Stimulated activated naive CD8-positive, alpha-beta T cell treated with anti-CD3 and anti-CD28 coated beads, Interleukin-15, amount 100 ng/mL, for 72 hours (primary cell): ENCODE measurements around the gene TBCD.
A peak's percentile ranks its signal among the peaks of the same experiment; 100 is the strongest.
"Not testable (repeated sequence)": the region's sequence is repeated elsewhere in the genome, so short reads cannot be mapped to it uniquely, and the experiment has no call there.

Experiments
- ATAC-seq: fragments of 150-1000 bp; cut with Tn5 transposase; 2 replicates; pipeline ENCODE4 v1.10.0; 2021; ENCODE audit warnings: mild to moderate bottlenecking, moderate library complexity
- DNase-seq, 2 donors: peaks; one replicate each; pipeline ENCODE4 v3.0.0; 2021 to 2022
- H3K27ac Mint-ChIP-seq, 2 donors: one replicate each; pipeline ENCODE4 v1.8.0; 2022; ENCODE audit warnings: mild to moderate bottlenecking in 2 of 2, mixed read lengths in 2 of 2, moderate library complexity in 2 of 2
- H3K27me3 Mint-ChIP-seq: one replicate; pipeline ENCODE4 v1.8.0; 2022; ENCODE audit warnings: mixed read lengths
- H3K4me1 Mint-ChIP-seq: one replicate; pipeline ENCODE4 v1.8.0; 2022; ENCODE audit warnings: mild to moderate bottlenecking, mixed read lengths
- H3K4me3 Mint-ChIP-seq, 2 donors: one replicate each; pipeline ENCODE4 v1.8.0; 2022; ENCODE audit warnings: mild to moderate bottlenecking in 2 of 2, mixed read lengths in 2 of 2, moderate library complexity in 1 of 2
- H3K9me3 Mint-ChIP-seq, 2 donors: one replicate each; pipeline ENCODE4 v1.8.0; 2022; ENCODE audit warnings: mixed read lengths in 2 of 2

Gene TBCD

DNA sequence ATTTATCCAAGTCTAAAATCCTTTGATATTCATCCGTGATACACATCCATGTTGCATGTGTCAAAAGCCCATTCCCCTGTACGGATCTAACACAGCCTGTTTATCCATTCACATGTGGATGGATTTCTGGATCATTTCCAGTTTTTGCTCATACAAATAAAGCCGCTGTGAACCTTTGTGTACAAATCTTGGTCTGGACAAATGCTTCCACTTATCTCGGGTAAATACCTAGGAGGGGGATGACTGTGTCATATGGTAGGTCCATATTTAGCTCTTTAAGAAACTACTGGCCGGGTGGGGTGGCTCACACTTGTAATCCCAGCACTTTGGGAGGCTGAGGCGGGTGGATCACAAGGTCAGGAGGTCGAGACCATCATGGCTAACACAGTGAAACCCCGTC lies 6.3 kb upstream of the TBCD start:
- Mint-ChIP-seq H3K4me1 (no peaks in the 10 kb centered on the region), H3K27ac (no peak overlapping the region), H3K9me3 (peaks cover 14 to 16% of the 10 kb centered on the region in 2 donors), H3K4me3 (no peak overlapping the region), H3K27me3 (no peaks in the 10 kb centered on the region)
- DNase-seq, result no peak
- ATAC-seq, result no peak

- ATAC-seq (no peak), DNase-seq (no peak)
- H3K4me3 Mint-ChIP-seq, result no peak overlapping the region
- peaks cover 5 to 7% of the 10 kb centered on the region in 2 donors for H3K9me3 Mint-ChIP-seq
- H3K4me1 Mint-ChIP-seq, result peaks cover 14% of the 10 kb centered on the region
- H3K27me3 Mint-ChIP-seq, result no peaks in the 10 kb centered on the region
- H3K27ac Mint-ChIP-seq, result no peak overlapping the region
Measured at GRCh38 chr17:82748756-82749155, 3.1 kb upstream of the TBCD start.

- Mint-ChIP-seq H3K27ac (no peak overlapping the region), H3K4me1 (peaks cover 27% of the 10 kb centered on the region), H3K9me3 (peaks cover 5 to 7% of the 10 kb centered on the region in 2 donors), H3K4me3 (peak overlapping the region; percentile 47 to 65), H3K27me3 (no peaks in the 10 kb centered on the region)
- DNase-seq (no peak), ATAC-seq (no peak)
Measured at GRCh38 chr17:82750241-82750908, 1.5 kb upstream of the TBCD start.

- Mint-ChIP-seq H3K4me1 (peaks cover 33% of the 10 kb centered on the region), H3K27me3 (no peaks in the 10 kb centered on the region), H3K27ac (no peak overlapping the region), H3K9me3 (peaks cover 3 to 4% of the 10 kb centered on the region in 2 donors), H3K4me3 (peak overlapping the region; percentile 26 to 64)
- ATAC-seq (peak; percentile 47), DNase-seq (no peak)
Measured at GRCh38 chr17:82751171-82751570, 694 bp upstream of the TBCD start.

DNA sequence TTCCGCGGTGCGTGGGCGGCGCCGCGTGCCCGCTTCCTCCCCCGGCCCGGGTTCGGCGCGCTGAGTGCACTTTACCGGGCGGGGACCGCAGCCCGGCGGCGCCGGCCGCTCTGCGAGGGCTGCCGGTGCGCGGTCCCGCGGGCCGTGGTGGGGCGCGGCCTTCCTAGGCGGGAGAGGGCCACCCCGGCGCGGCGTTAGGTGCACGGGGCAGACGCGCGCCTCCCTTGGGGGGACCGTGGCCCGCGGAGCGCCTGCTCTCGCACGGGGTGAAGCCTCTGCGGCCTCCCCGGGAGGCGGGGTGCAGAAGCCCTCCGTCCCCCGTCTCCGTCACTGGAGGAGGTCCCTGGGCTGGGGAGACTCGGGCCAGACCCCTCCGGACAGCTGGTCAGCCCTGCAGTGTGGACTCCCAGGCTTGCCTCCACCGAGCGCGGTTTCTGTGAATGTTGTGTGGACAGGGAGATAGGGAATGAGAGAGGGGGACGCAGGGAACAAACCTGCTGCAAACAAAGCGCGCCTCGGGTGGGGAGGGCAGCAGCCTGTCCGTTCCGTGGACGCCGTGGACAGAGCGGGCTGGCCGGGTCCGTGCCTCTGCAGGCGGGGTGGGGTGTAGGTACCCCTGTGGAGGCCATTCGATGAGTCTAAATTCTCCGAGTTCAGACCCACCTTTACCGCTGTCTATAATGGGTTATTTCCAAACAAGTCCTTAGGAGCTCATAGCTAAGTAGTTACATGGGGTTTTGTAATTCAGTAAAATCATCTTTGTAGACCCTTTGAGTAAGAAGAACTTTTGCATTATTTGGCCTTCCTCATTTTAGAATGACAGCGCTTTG lies 721 bp downstream of the TBCD start:
- H3K9me3 Mint-ChIP-seq, result no peaks in the 10 kb centered on the region
- DNase-seq, result no peak

GRCh38 chr17:82753201-82753464 lies 1.3 kb downstream of the TBCD start:
- DNase-seq, result no peak
- H3K4me1 Mint-ChIP-seq, result peaks cover 33% of the 10 kb centered on the region

More for the DNA sequence above, 721 bp downstream of the TBCD start:
- Mint-ChIP-seq H3K4me1 (peaks cover 33% of the 10 kb centered on the region), H3K4me3 (peak overlapping the region; percentile 85 to 97), H3K27ac (peak overlapping the region in 1 of 2 donors; percentile 42), H3K27me3 (no peaks in the 10 kb centered on the region)
- peak; percentile 54 for ATAC-seq

GRCh38 chr17:82754297-82755208 lies 2.7 kb downstream of the TBCD start:
- Mint-ChIP-seq H3K27ac (peak overlapping the region in 1 of 2 donors; percentile 4), H3K9me3 (no peaks in the 10 kb centered on the region), H3K4me1 (peaks cover 33% of the 10 kb centered on the region), H3K27me3 (no peaks in the 10 kb centered on the region), H3K4me3 (peak overlapping the region in 1 of 2 donors; percentile 7)
- DNase-seq (no peak), ATAC-seq (no peak)

More at GRCh38 chr17:82753201-82753464, 1.3 kb downstream of the TBCD start:
- Mint-ChIP-seq H3K27me3 (no peaks in the 10 kb centered on the region), H3K4me3 (peak overlapping the region; percentile 85 to 97), H3K27ac (no peak overlapping the region), H3K9me3 (no peaks in the 10 kb centered on the region)
- no peak for ATAC-seq

GRCh38 chr17:82756166-82756565 lies 4.3 kb downstream of the TBCD start:
- DNase-seq (no peak), ATAC-seq (no peak)
- H3K27ac Mint-ChIP-seq, result no peak overlapping the region
- no peaks in the 10 kb centered on the region for H3K27me3 Mint-ChIP-seq
- H3K4me3 Mint-ChIP-seq, result no peak overlapping the region
- no peaks in the 10 kb centered on the region for H3K9me3 Mint-ChIP-seq
- H3K4me1 Mint-ChIP-seq, result peaks cover 33% of the 10 kb centered on the region

DNA sequence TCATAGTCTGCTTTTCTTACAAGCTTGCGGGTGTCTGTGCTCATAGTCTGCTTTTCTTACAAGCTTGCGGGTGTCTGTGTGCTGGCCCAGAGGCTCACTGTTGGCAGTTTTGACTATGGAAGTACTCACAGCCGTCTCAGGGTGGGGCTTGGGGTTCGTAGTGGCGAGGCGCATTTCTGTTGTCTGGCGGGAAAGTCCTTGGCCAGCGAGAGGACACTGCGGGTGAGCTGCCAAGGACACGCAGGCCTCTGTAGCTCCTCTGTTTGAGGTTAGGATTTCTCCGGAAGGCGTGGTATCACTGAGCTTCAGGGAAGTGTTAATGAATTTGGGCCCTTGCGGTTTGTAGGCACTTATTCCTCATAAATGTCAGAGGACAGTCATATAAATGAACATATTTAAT lies 13.5 kb downstream of the TBCD start:
- Mint-ChIP-seq H3K27me3 (no peaks in the 10 kb centered on the region), H3K27ac (no peak overlapping the region), H3K4me1 (peaks cover 13% of the 10 kb centered on the region), H3K4me3 (no peak overlapping the region), H3K9me3 (no peaks in the 10 kb centered on the region)
- DNase-seq (no peak), ATAC-seq (no peak)

- Mint-ChIP-seq H3K4me1 (peaks cover 15% of the 10 kb centered on the region), H3K27ac (peak overlapping the region in 1 of 2 donors; percentile 12), H3K4me3 (no peak overlapping the region), H3K27me3 (no peaks in the 10 kb centered on the region), H3K9me3 (no peaks in the 10 kb centered on the region)
- DNase-seq (peak; percentile 31 to 42), ATAC-seq (no peak)
Measured at GRCh38 chr17:82767041-82767754, 15.3 kb downstream of the TBCD start.

- no peak overlapping the region for H3K27ac Mint-ChIP-seq
- no peak for DNase-seq
- peaks cover 25% of the 10 kb centered on the region for H3K4me1 Mint-ChIP-seq
- ATAC-seq, result no peak
- H3K27me3 Mint-ChIP-seq, result no peaks in the 10 kb centered on the region
- H3K9me3 Mint-ChIP-seq, result no peaks in the 10 kb centered on the region
- H3K4me3 Mint-ChIP-seq, result no peak overlapping the region
Measured at GRCh38 chr17:82769041-82769440, 17.2 kb downstream of the TBCD start.

DNA sequence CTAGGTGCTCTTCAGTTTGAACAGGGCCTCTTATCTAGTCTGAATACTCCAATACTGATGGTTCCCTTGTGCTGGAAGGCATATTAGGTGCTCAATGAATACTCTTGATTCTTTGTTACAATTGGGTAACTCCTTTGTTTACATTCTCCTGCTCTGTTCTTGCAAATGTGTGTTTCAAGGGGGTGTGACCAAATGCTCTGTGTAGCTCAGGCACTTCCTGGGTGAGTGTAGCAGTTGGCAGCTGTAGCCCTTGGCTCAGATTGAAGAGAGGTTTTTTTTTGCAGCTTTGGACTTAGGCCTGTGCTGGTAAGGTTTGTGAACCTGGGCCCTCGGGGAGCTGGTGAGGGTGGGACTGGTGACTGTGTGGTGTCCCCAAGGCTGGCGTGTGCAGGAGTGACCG lies 20.2 kb downstream of the TBCD start:
- H3K4me1 Mint-ChIP-seq, result peaks cover 37% of the 10 kb centered on the region
- no peak for DNase-seq
- no peaks in the 10 kb centered on the region for H3K9me3 Mint-ChIP-seq
- H3K27ac Mint-ChIP-seq, result no peak overlapping the region
- H3K27me3 Mint-ChIP-seq, result no peaks in the 10 kb centered on the region
- H3K4me3 Mint-ChIP-seq, result no peak overlapping the region
- ATAC-seq, result no peak

DNA sequence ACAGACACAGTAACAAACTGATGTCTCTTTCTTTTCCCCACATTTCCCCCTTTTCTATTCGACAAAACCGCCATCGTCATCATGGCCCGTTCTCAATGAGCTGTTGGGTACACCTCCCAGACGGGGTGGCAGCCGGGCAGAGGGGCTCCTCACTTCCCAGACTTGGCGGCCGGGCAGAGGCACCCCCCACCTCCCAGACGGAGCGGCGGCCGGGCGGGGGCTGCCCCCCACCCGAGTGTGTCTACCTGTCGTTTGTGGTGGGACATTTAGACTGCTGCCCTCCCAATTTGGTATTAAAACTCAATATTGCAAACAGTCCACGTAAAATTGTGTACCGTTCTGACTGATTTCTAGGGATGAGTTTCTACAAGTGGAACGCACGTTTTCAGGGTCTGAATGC lies 22.6 kb downstream of the TBCD start:
- not testable (repeated sequence) for H3K27me3 Mint-ChIP-seq, H3K4me3 Mint-ChIP-seq

GRCh38 chr17:82775001-82775823 lies 23.3 kb downstream of the TBCD start:
- no peaks in the 10 kb centered on the region for H3K9me3 Mint-ChIP-seq
- H3K27me3 Mint-ChIP-seq, result no peaks in the 10 kb centered on the region
- H3K4me1 Mint-ChIP-seq, result peaks cover 35% of the 10 kb centered on the region
- ATAC-seq, result peak; percentile 53
- DNase-seq, result peak; percentile 26 to 35
- H3K4me3 Mint-ChIP-seq, result peak overlapping the region in 1 of 2 donors; percentile 13
- H3K27ac Mint-ChIP-seq, result no peak overlapping the region

More for the DNA sequence above, 22.6 kb downstream of the TBCD start:
- not testable (repeated sequence) for H3K9me3 Mint-ChIP-seq, ATAC-seq, H3K27ac Mint-ChIP-seq, DNase-seq
- H3K4me1 Mint-ChIP-seq, result peaks cover 35% of the 10 kb centered on the region
